Adrenal gland (tissue), 12 donors: ENCODE results near the gene MFF. TPM values are rescaled to one million over a fixed set of nuclear protein-coding genes. Genes with fewer than 3 reads are reported as not detected.

ENCODE experiments used
- DNase-seq, 7 donors: peaks; one replicate each; pipeline ENCODE4 v3.0.0-alpha.2; 2019 to 2020
- H3K27ac ChIP-seq, 5 donors: fragments of 200-600 bp; sonication (generic) in 4 of 5; 1 replicate in 3 of 5; 2 replicates in 2 of 5; pipeline versions ENCODE4 v1.5.1 to v1.8.0; 2016 to 2020; ENCODE audit warnings: mild to moderate bottlenecking in 1 of 5
- H3K27me3 ChIP-seq: fragments of 200-600 bp; 2 replicates; pipeline ENCODE4 v1.8.0; 2021
- H3K36me3 ChIP-seq, 2 donors: fragments of 200-600 bp; replicated peaks in 1 of 2; 1 replicate in 1 of 2; 2 replicates in 1 of 2; pipeline versions ENCODE4 v1.5.1 to v1.8.0; 2018 to 2022
- H3K4me1 ChIP-seq, 2 donors: fragments of 200-600 bp; replicated peaks in 1 of 2; 1 replicate in 1 of 2; 2 replicates in 1 of 2; pipeline versions ENCODE4 v1.5.1 to v1.8.0; 2018 to 2021
- H3K4me3 ChIP-seq, 4 donors: fragments of 200-600 bp; sonication (generic) in 3 of 4; one replicate each; pipeline ENCODE4 v1.5.1; 2016 to 2018
- H3K9me3 ChIP-seq, 3 donors: fragments of 200-600 bp; sonication (generic) in 1 of 3; replicated peaks in 1 of 3; 1 replicate in 2 of 3; 2 replicates in 1 of 3; pipeline versions ENCODE4 v1.5.1 to v1.8.0; 2016 to 2021
- CTCF ChIP-seq, 6 experiments: fragments of 450-650 bp in 4 of 6; fragments of 200-600 bp in 2 of 6; sonication (generic) in 1 of 6; IDR thresholded peaks; 1 replicate in 5 of 6; 2 replicates in 1 of 6; pipeline versions ENCODE4 v1.5.1 to v1.8.0; 2016 to 2021; ENCODE audit warnings: antibody characterized with exemption in 6 of 6, mild to moderate bottlenecking in 2 of 6, moderate library complexity in 1 of 6
- POLR2A ChIP-seq, 2 donors: fragments of 450-650 bp; IDR thresholded peaks; one replicate each; pipeline ENCODE4 v1.6.1; 2017; ENCODE audit warnings: antibody characterized with exemption in 2 of 2, mild to moderate bottlenecking in 2 of 2, moderate library complexity in 1 of 2
- WGBS, 4 donors: extraction: QIAGEN DNeasy Blood & Tissue Kit in 2 of 4; methylation state at CpG; one replicate each; pipeline versions ENCODE4 v1.1.5 to v1.1.7; 2013 to 2017; 5-methylcytosine and 5-hydroxymethylcytosine counted together
- intact Hi-C, 2 donors: fragments of 100-400 bp; cut with DNase I; formaldehyde crosslinking; loops; one replicate each; pipeline versions ENCODE4 v1.14.1 to v1.15.0; 2022 to 2023
- polyA plus RNA-seq, 3 donors: library from polyadenylated mRNA; stranded (reverse); fragments of 200-250 nt in 2 of 3; fragments of 350-450 nt in 1 of 3; fragmentation: Illumina TruSeq in 1 of 3; extraction: RNeasy Lipid Tissue Mini Kit (QIAGEN cat#74804) in 1 of 3; gene quantifications; one replicate each; pipeline ENCODE4 v1.2.3, GENCODE V29; 2013 to 2014
- total RNA-seq, 9 donors: library from RNA; depleted of rRNA in 4 of 9; stranded (reverse); fragments of >200 nt in 4 of 9; fragments of 120-200 nt in 1 of 9; fragmentation: NEBNext Ultra II Directional in 1 of 9; extraction: Animal tissue kit (Norgen Biotek cat#: 25700) in 1 of 9; gene quantifications; one replicate each; pipeline versions ENCODE4 v1.1.0 to v1.2.4, GENCODE V29; 2013 to 2023
- donor health status: healthy with polysubstance abuse.
- donor health status: Bipolar disorder and iron deficiency.
- donor health status: DM: yes; HTN: yes; CAD: no.
- donor health status: DM: no; HTN: no; CAD: no.
- donor health status: DM: no; HTN: no; CAD: no.
- donor health status: DM: yes; HTN: yes; CAD: no.

The MFF gene
- total and polyA plus RNA-seq, 12 donors = 58.0 to 156 (median 104) TPM

- intact Hi-C loops = no loop called here
- DNase-seq = no peak
- no peak for TF ChIP-seq POLR2A (IDR thresholded peaks at IDR 0.05)
- TF ChIP-seq CTCF (IDR thresholded peaks at IDR 0.05) = no peak
- no peaks in the 10 kb centered on the region for H3K36me3 ChIP-seq
- H3K27me3 ChIP-seq = no peaks in the 10 kb centered on the region
- H3K9me3 ChIP-seq = no peaks in the 10 kb centered on the region
- H3K4me3 ChIP-seq = no peak overlapping the region
- no peak overlapping the region for H3K27ac ChIP-seq
- H3K4me1 ChIP-seq = no peaks in the 10 kb centered on the region
- WGBS, 4 donors = 90 to 94% (median 93%) methylated on average over 6 of the region's 6 CpGs
Observed at GRCh38 chr2:227285741-227286236, 39.3 kb upstream of the MFF start.

GRCh38 chr2:227287771-227288170 lies 37.3 kb upstream of the MFF start:
- no peak for DNase-seq
- no peak for TF ChIP-seq POLR2A (IDR thresholded peaks at IDR 0.05)
- no peak for TF ChIP-seq CTCF (IDR thresholded peaks at IDR 0.05)
- Histone ChIP-seq H3K27ac (no peak overlapping the region), H3K36me3 (peaks cover 0 to under 1% of the 10 kb centered on the region in 2 donors), H3K4me3 (no peak overlapping the region), H3K27me3 (no peaks in the 10 kb centered on the region), H3K4me1 (no peaks in the 10 kb centered on the region), H3K9me3 (no peaks in the 10 kb centered on the region)
- intact Hi-C loops = no loop called here
- WGBS, 4 donors = 89 to 94% (median 94%) methylated on average over 5 of the region's 5 CpGs

- Histone ChIP-seq H3K27me3 (no peaks in the 10 kb centered on the region), H3K9me3 (no peaks in the 10 kb centered on the region), H3K4me1 (no peaks in the 10 kb centered on the region), H3K27ac (no peak overlapping the region), H3K4me3 (no peak overlapping the region), H3K36me3 (peaks cover 0 to 6% of the 10 kb centered on the region in 2 donors)
- TF ChIP-seq CTCF (IDR thresholded peaks at IDR 0.05) = no peak
- TF ChIP-seq POLR2A (IDR thresholded peaks at IDR 0.05) = no peak
- intact Hi-C loops = no loop called here
- WGBS, 4 donors = 91 to 95% (median 93%) methylated on average over 3 of the region's 3 CpGs
- DNase-seq = no peak
Observed at GRCh38 chr2:227292314-227292713, 32.7 kb upstream of the MFF start.

- Histone ChIP-seq H3K27me3 (no peaks in the 10 kb centered on the region), H3K36me3 (peaks cover 0 to 6% of the 10 kb centered on the region in 2 donors), H3K27ac (no peak overlapping the region), H3K9me3 (no peaks in the 10 kb centered on the region), H3K4me1 (no peaks in the 10 kb centered on the region), H3K4me3 (no peak overlapping the region)
- WGBS, 4 donors = 81 to 89% (median 85%) methylated on average over 4 of the region's 4 CpGs
- intact Hi-C loops = no loop called here
- DNase-seq = no peak
- TF ChIP-seq POLR2A (IDR thresholded peaks at IDR 0.05) (no peak), CTCF (IDR thresholded peaks at IDR 0.05) (no peak)
Observed at GRCh38 chr2:227293531-227293930, 31.5 kb upstream of the MFF start.
